GM12878 (cell line): ENCODE measurements around the gene TXNRD1. TPM values are rescaled to one million over a fixed set of nuclear protein-coding genes. Genes with fewer than 3 reads are reported as not detected.

Experiments
- ATAC-seq: fragments of 200-7000 bp; cut with Tn5 transposase; 3 replicates; pipeline ENCODE4 v1.9.1; 2020; ENCODE audit warnings: mild to moderate bottlenecking, moderate library complexity
- BruUV-seq: library from RNA; stranded (reverse); fragments of 400-500 nt; replicated peaks from 2 replicates; lab custom pipeline; 2021; lab: Mats Ljungman, UMichigan
- CTCF ChIA-PET: fragments of 300-600 bp; sonication (Branson Sonifier 250); formaldehyde crosslinking; extraction: SDS; loops from one replicate; lab custom pipeline; 2021; ENCODE audit warnings: inconsistent platforms; lab: Yijun Ruan, JAX
- POLR2A ChIA-PET: fragments of 350-600 bp; formaldehyde crosslinking; extraction: SDS; loops from one replicate; lab custom pipeline; 2021; ENCODE audit warnings: inconsistent platforms; lab: Charles Lee
- RAD21 ChIA-PET: fragments of 300-600 bp; sonication (Branson Sonifier 250); formaldehyde crosslinking; loops from one replicate; lab custom pipeline; 2023; ENCODE audit warnings: antibody characterized with exemption; ENCODE audit not compliant: unreplicated experiment; lab: Charles Lee
- SMC1A ChIA-PET: fragments of 300-600 bp; sonication (Branson Sonifier 250); formaldehyde crosslinking; loops from one replicate; lab custom pipeline; 2023; ENCODE audit not compliant: unreplicated experiment, uncharacterized antibody; lab: Charles Lee
- DNase-seq: peaks from one replicate; pipeline ENCODE4 v3.0.0-alpha.2; 2011; ENCODE audit warnings: low read depth, low spot score
- FAIRE-seq: peaks from 3 replicates; lab custom pipeline; 2011; peaks lifted over from hg19 to GRCh38; lab: Jason Lieb, UNC
- H2AFZ ChIP-seq: 2 replicates; pipeline ENCODE4 v1.6.0; 2011; ENCODE audit warnings: low read depth, low read length, control low read depth; ENCODE audit not compliant: control insufficient read depth
- H3K27ac ChIP-seq: 2 replicates; pipeline ENCODE4 v1.5.1; 2011; ENCODE audit warnings: control low read depth; ENCODE audit not compliant: control insufficient read depth, insufficient read depth
- H3K27me3 ChIP-seq, 2 experiments: replicated peaks in 1 of 2; 2 replicates each; pipeline versions ENCODE4 v1.6.0 to v1.6.1; 2011; ENCODE audit warnings: low read length in 1 of 2; ENCODE audit not compliant: control insufficient read depth in 2 of 2, insufficient read depth in 2 of 2
- H3K36me3 ChIP-seq, 2 experiments: 2 replicates each; pipeline ENCODE4 v1.5.1; 2011; ENCODE audit warnings: low read length in 1 of 2; ENCODE audit not compliant: control insufficient read depth in 2 of 2, insufficient read depth in 2 of 2
- H3K4me1 ChIP-seq: 2 replicates; pipeline ENCODE4 v1.6.1; 2011; ENCODE audit warnings: mild to moderate bottlenecking, low read length, moderate library complexity, mixed read lengths; ENCODE audit not compliant: control insufficient read depth, insufficient read depth
- H3K4me2 ChIP-seq: 2 replicates; pipeline ENCODE4 v1.6.0; 2011; ENCODE audit warnings: control low read depth; ENCODE audit not compliant: control insufficient read depth, insufficient read depth
- H3K4me3 ChIP-seq: fragments of 200-600 bp; sonication (generic); 2 replicates; pipeline ENCODE4 v1.5.1; 2016
- H3K79me2 ChIP-seq: 2 replicates; pipeline ENCODE4 v1.6.0; 2011; ENCODE audit warnings: low read length; ENCODE audit not compliant: control insufficient read depth, insufficient read depth
- H3K9ac ChIP-seq: 2 replicates; pipeline ENCODE4 v1.8.0; 2011; ENCODE audit warnings: low read length, control low read depth, mixed read lengths; ENCODE audit not compliant: control insufficient read depth, insufficient read depth
- H3K9me3 ChIP-seq: replicated peaks from 3 replicates; pipeline ENCODE4 v1.5.1; 2011; ENCODE audit warnings: mild to moderate bottlenecking, low read length; ENCODE audit not compliant: control insufficient read depth, insufficient read depth
- H4K20me1 ChIP-seq: 2 replicates; pipeline ENCODE4 v1.6.0; 2011; ENCODE audit not compliant: control insufficient read depth, insufficient read depth
- BHLHE40 ChIP-seq, 2 experiments: fragments of 450-650 bp in 1 of 2; IDR thresholded peaks; 2 replicates each; pipeline ENCODE4 v1.6.1; 2011 to 2017; ENCODE audit warnings: low read depth in 2 of 2, borderline replicate concordance in 1 of 2, improper control_type of control experiment in 1 of 2, low read length in 1 of 2, mild to moderate bottlenecking in 1 of 2
- CBX5 ChIP-seq: sonication (generic); IDR thresholded peaks from 2 replicates; pipeline ENCODE4 v1.6.1; 2016; ENCODE audit warnings: low read depth, moderate library complexity, mild to moderate bottlenecking, inconsistent platforms
- FOS ChIP-seq: IDR thresholded peaks from 3 replicates; pipeline ENCODE4 v1.6.1; 2011; ENCODE audit warnings: borderline replicate concordance; ENCODE audit not compliant: insufficient read length; ENCODE audit errors: extremely low read depth
- JUND ChIP-seq: IDR thresholded peaks from 2 replicates; pipeline ENCODE4 v1.6.1; 2012; ENCODE audit warnings: low read depth, mild to moderate bottlenecking, low read length, improper control_type of control experiment, moderate library complexity
- MTA3 ChIP-seq: IDR thresholded peaks from 2 replicates; pipeline ENCODE4 v1.6.1; 2012; ENCODE audit warnings: low read length, inconsistent platforms, borderline replicate concordance
- NR2C1 ChIP-seq: fragments of 450-650 bp; IDR thresholded peaks from 2 replicates; pipeline ENCODE4 v1.6.1; 2017; ENCODE audit warnings: antibody characterized with exemption, mild to moderate bottlenecking, moderate library complexity
- RB1 ChIP-seq: fragments of 450-650 bp; formaldehyde crosslinking; IDR thresholded peaks from 2 replicates; pipeline ENCODE4 v1.6.1; 2017; ENCODE audit warnings: mild to moderate bottlenecking, borderline replicate concordance
- RBBP5 ChIP-seq: fragments of 200-600 bp; sonication (generic); conservative IDR thresholded peaks from 2 replicates; pipeline ENCODE4 v1.6.1; 2016
- SIX5 ChIP-seq: IDR thresholded peaks from 2 replicates; pipeline ENCODE4 v1.6.1; 2011; ENCODE audit warnings: mild to moderate bottlenecking, low read depth, low read length, moderate library complexity; ENCODE audit not compliant: severe bottlenecking
- SMARCA5 ChIP-seq: fragments of 450-650 bp; IDR thresholded peaks from 2 replicates; pipeline ENCODE4 v1.6.1; 2017; ENCODE audit warnings: mild to moderate bottlenecking
- SPI1 ChIP-seq: IDR thresholded peaks from 2 replicates; pipeline ENCODE4 v1.6.1; 2011; ENCODE audit warnings: low read depth, mild to moderate bottlenecking, low read length, moderate library complexity, borderline replicate concordance; ENCODE audit not compliant: insufficient read depth
- STAT3 ChIP-seq: IDR thresholded peaks from 2 replicates; pipeline ENCODE4 v1.6.1; 2011; ENCODE audit warnings: low read depth, low read length, improper control_type of control experiment
- SUPT20H ChIP-seq: IDR thresholded peaks from 2 replicates; pipeline ENCODE4 v1.6.1; 2011; ENCODE audit warnings: low read depth, mild to moderate bottlenecking, low read length, moderate library complexity, borderline replicate concordance; ENCODE audit not compliant: control insufficient read depth
- YBX1 ChIP-seq: fragments of 450-650 bp; IDR thresholded peaks from 2 replicates; pipeline ENCODE4 v1.6.1; 2016; ENCODE audit warnings: antibody characterized with exemption
- WGBS: methylation state at CpG from one replicate; pipeline ENCODE4 v1.1.6; 2016; ENCODE audit warnings: low lambda C conversion rate; ENCODE audit not compliant: insufficient replicate concordance, insufficient coverage; ENCODE audit errors: missing lambda C conversion rate; 5-methylcytosine and 5-hydroxymethylcytosine counted together
- in situ Hi-C: fragments of 300-500 bp; cut with MboI; formaldehyde crosslinking; loops from 9 replicates; pipeline ENCODE4 v1.14.3; 2018; ENCODE audit warnings: mixed read lengths
- intact Hi-C: fragments of 100-400 bp; cut with micrococcal nuclease; formaldehyde crosslinking; loops from one replicate; pipeline ENCODE4 v1.14.2; 2022; ENCODE audit not compliant: unreplicated experiment
- polyA plus RNA-seq, 11 experiments: library from polyadenylated mRNA; depleted of rRNA in 4 of 11; unstranded in 6 of 11; stranded (reverse) in 5 of 11; fragments of >200 nt; fragmentation: Nextera tagmentation in 4 of 11; fragmentation: Illumina TruSeq in 1 of 11; extraction: Ambion mirVana in 4 of 11; extraction: Trizol in 1 of 11; gene quantifications; 1 replicate in 1 of 11; 2 replicates in 10 of 11; pipeline versions ENCODE4 v1.2.1 to v1.2.3, GENCODE V29; 2011 to 2016; ENCODE audit warnings: inconsistent platforms in 2 of 11, missing spikeins in 2 of 11, low read depth in 1 of 11
- total RNA-seq, 4 experiments: library from RNA; depleted of rRNA in 3 of 4; stranded (reverse); fragments of >200 nt in 3 of 4; fragmentation: Illumina TruSeq in 1 of 4; extraction: Trizol in 1 of 4; gene quantifications; 2 replicates each; pipeline versions ENCODE4 v1.2.1 to v1.2.3, GENCODE V29; 2013 to 2021
- TF ChIP-seq, protein P1 (sequence below), 3 experiments: IDR thresholded peaks in 2 of 3; conservative IDR thresholded peaks in 1 of 3; 2 replicates each; pipeline ENCODE4 v1.5.1; 2011; ENCODE audit warnings: low read depth in 3 of 3, low read length in 3 of 3, mild to moderate bottlenecking in 3 of 3, control low read depth in 2 of 3, moderate library complexity in 2 of 3, inconsistent platforms in 1 of 3, mixed read lengths in 1 of 3; ENCODE audit not compliant: control insufficient read depth in 2 of 3, insufficient read depth in 1 of 3; ENCODE audit errors: extremely low read depth in 1 of 3

TXNRD1 gene
- total and polyA plus RNA-seq, 10 of the 15 experiments (the other 5 are each of a cell fraction or from before 2014, with no cell fraction given), result 52.6 to 84.6 (median 67.8) TPM

DNA sequence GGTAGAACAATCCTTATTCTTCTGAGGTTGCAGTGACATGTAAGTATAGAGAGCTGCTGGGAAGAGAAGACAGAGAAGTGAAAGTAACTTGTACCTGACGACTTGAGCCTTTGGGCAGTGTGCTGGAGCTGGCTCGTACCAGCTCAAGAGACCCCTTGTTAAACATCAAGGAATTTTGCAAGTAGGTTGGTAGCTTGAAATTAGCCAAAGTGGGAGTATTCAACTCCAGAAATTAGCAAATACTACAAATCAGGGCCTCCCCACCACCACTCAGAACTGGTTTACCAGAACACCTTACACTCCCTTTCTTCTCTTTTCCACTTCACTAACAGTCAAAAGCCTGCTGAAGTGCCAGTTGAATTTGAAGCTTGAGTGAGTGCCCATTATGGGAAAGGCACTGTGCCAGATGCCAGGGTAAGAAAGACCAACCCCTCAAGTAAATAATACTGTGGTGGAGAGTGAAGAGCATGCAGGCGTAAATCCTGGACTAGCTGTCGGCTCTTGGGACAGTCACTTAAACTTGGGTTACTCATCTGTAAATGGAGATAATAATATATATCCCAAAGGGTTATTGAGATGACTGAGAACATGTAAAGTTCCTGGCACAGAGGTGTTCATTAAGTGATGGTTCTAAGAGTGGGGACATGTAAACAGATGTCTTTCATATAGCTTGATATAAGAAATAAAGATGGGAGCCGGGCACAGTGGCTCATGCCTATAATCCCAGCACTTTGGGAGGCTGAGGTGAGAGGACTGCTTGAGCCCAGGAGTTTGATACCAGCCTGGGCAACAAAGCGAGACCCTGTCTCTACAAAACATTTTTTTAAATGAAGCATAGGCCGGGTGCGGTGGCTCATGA, 60.9 kb downstream of the TXNRD1 start:
- 22% methylated on average over 8 of the region's 8 CpGs for WGBS
- Histone ChIP-seq H3K36me3 (no peaks in the 10 kb centered on the region), H2AFZ (peak overlapping the region; percentile 90), H3K27me3 (no peaks in the 10 kb centered on the region), H3K27ac (peak overlapping the region; percentile 53), H3K4me1 (peaks cover 11% of the 10 kb centered on the region), H3K4me3 (peak overlapping the region; percentile 40), H3K79me2 (no peaks in the 10 kb centered on the region), H3K9ac (peak overlapping the region; percentile 57), H3K4me2 (peak overlapping the region; percentile 91), H4K20me1 (no peaks in the 10 kb centered on the region), H3K9me3 (no peaks in the 10 kb centered on the region)
- no TSS peak for BruUV-seq
- FAIRE-seq (no peak), DNase-seq (no peak), ATAC-seq (peak; percentile 94)
- ChIA-PET SMC1A (interaction anchor here (0.5 to 3.9 kb wide), 8 partner anchors 8 to 81 kb away, joined by 3 to 58 read pairs (median 4); partner anchors contain the start of gene EID3), POLR2A (interaction anchor here (0.5 to 5.8 kb wide), 5 partner anchors 11 to 51 kb away, joined by 3 to 56 read pairs (median 4); partner anchors contain the start of gene EID3), CTCF (interaction anchor here (1.0 to 2.5 kb wide), 5 partner anchors 8 to 167 kb away, joined by 3 to 24 read pairs (median 4); no protein-coding TSS in a partner anchor), RAD21 (interaction anchor here (0.9 to 3.1 kb wide), 6 partner anchors 8 to 444 kb away, joined by 3 to 41 read pairs (median 4); partner anchors contain the start of gene EID3)
- intact Hi-C loops (no loop called here), in situ Hi-C loops (no loop called here)
- TF ChIP-seq SPI1 (peak; percentile 72), SMARCA5 (no peak)

DNA sequence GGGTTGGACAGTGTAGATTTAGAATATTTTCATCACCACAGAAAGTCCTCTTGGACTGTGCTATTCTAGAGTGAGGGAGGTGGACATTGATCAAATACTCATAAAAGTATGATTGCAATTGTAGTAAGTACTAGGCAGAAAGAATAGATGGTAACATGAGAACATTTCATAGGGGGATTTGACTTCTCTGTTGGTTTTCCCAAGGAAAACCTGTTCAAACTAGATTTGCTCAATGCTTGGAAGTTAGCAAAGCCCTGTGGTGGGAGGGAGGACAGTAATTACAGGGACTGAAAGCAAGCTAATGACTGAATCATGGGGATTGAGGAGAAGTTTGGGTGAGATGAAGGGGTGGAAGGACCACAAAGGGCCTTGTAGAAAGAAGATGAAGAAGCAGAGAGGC, 63.6 kb downstream of the TXNRD1 start:
- H3K36me3 ChIP-seq, result no peaks in the 10 kb centered on the region
- no peak overlapping the region for H3K9ac ChIP-seq
- no peak for DNase-seq
- no peak for ATAC-seq
- peaks cover 11% of the 10 kb centered on the region for H3K4me1 ChIP-seq
- no peak overlapping the region for H3K4me2 ChIP-seq
- H3K4me3 ChIP-seq, result no peak overlapping the region
- no peaks in the 10 kb centered on the region for H3K27me3 ChIP-seq
- SMC1A ChIA-PET, result no interaction called here
- intact Hi-C loops (no loop called here), in situ Hi-C loops (no loop called here)
- CTCF ChIA-PET, result no interaction called here
- H2AFZ ChIP-seq, result no peak overlapping the region
- POLR2A ChIA-PET, result interaction anchor here (5.8 kb wide), 1 partner anchor 9 kb away, joined by 56 read pairs; no protein-coding TSS in a partner anchor
- RAD21 ChIA-PET, result no interaction called here
- no peak for FAIRE-seq
- H3K27ac ChIP-seq, result no peak overlapping the region
- H3K9me3 ChIP-seq, result no peaks in the 10 kb centered on the region
- no peaks in the 10 kb centered on the region for H3K79me2 ChIP-seq
- BruUV-seq, result no TSS peak
- no peaks in the 10 kb centered on the region for H4K20me1 ChIP-seq
- TF ChIP-seq SUPT20H (no peak), CBX5 (no peak), JUND (no peak), YBX1 (no peak), FOS (no peak), SIX5 (no peak), RB1 (no peak), STAT3 (no peak), BHLHE40 (IDR thresholded peaks at IDR 0.05; ENCODE audit: borderline replicate concordance in 1 of 2, low read depth in 2 of 2, low read length in 1 of 2) (no peak), RBBP5 (no peak), MTA3 (no peak), NR2C1 (no peak)
- TF ChIP-seq, protein P1, sequence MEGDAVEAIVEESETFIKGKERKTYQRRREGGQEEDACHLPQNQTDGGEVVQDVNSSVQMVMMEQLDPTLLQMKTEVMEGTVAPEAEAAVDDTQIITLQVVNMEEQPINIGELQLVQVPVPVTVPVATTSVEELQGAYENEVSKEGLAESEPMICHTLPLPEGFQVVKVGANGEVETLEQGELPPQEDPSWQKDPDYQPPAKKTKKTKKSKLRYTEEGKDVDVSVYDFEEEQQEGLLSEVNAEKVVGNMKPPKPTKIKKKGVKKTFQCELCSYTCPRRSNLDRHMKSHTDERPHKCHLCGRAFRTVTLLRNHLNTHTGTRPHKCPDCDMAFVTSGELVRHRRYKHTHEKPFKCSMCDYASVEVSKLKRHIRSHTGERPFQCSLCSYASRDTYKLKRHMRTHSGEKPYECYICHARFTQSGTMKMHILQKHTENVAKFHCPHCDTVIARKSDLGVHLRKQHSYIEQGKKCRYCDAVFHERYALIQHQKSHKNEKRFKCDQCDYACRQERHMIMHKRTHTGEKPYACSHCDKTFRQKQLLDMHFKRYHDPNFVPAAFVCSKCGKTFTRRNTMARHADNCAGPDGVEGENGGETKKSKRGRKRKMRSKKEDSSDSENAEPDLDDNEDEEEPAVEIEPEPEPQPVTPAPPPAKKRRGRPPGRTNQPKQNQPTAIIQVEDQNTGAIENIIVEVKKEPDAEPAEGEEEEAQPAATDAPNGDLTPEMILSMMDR (IDR thresholded peaks at IDR 0.05 in 2 of 3, conservative IDR thresholded peaks at IDR 0.05 in 1 of 3; ENCODE audit: control insufficient read depth in 2 of 3, extremely low read depth in 1 of 3, insufficient read depth in 1 of 3, low read depth in 3 of 3, low read length in 3 of 3), result no peak
